ENCODE data around the gene INPP4A. TPM values are rescaled to one million over a fixed set of nuclear protein-coding genes. Genes with fewer than 3 reads are reported as not detected.
A peak's percentile ranks its signal among the peaks of the same experiment; 100 is the strongest.

INPP4A gene
- 100 to 1,000 TPM; 126 to 165 (median 157) TPM for total RNA-seq
- 10 to 100 TPM; 51.4 to 75.4 TPM for polyA plus RNA-seq
- 295 reads per million, percentile 96 among the genes with 10 or more reads in this experiment for total RNA-seq

DNA sequence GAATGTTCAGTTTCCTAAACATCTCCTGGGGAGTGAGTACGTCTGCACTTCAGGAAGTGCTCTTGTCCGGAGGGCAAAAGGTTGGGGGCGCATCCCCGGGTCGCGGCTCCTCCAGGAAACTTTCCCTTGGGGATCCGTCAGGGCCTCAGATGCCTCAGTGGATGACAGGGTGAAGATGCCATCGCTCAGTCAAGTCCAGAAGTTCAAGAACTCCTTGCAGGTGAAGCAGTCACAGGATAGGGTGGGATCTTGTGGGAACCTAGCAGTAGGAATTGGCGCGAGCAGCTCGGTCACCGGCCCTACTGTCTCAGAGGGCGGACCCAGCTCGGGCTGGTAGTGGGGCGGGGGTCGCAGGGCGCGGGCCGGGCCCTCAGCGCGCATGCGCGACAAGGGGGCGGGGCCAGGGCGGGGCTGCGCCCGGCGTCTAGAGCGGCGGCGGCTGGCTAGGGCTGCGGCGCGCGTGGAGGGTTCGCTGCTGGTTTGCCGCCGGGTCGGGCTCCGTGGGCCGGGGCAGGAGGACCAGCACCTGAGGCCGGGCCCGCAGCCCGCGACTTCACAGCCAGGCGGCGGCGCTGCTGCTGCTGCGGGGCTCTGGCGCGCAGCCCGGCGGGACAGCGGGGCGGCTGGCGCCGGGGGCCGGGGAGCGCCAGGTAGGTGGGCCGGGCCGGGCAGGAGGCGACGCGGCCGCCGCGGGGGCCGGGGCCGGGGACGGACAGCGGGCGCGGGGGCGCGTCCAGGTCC is at the start of gene INPP4A:
TSS of gene INPP4A (plus strand) at position 423 of the 741 bp plus-strand sequence. CDS start 75,191 bp downstream, outside the sequence.
- H3K27ac ChIP-seq (ENCODE audit: low read depth, low read length): peak within 1 kb of the TSS; percentile 83
- peaks cover 19 to 54% (median 39%) of the 10 kb centered on the region in 7 donors for H3K4me1 Mint-ChIP-seq
- no peaks in the 10 kb centered on the region for H3K27me3 ChIP-seq (ENCODE audit: control insufficient read depth in 2 of 2, insufficient read depth in 2 of 2, low read length in 2 of 2)
- H3K27ac Mint-ChIP-seq: peak within 1 kb of the TSS; percentile 91 to 99 (median 97)
- intact Hi-C loops (cut with micrococcal nuclease): loop anchor here (1.0 to 10.0 kb wide), 9 partner anchors 21 to 710 kb away; partner anchors contain the start of genes COA5 (in 1 of the 2), LIPT1 (in 1 of the 2), TSGA10 (in 1 of the 2) and UNC50 (in 1 of the 2)
- no peaks in the 10 kb centered on the region for H3K36me3 ChIP-seq (ENCODE audit: control insufficient read depth in 2 of 3, insufficient read depth in 3 of 3, low read length in 3 of 3)
- ATAC-seq (peak; percentile 82), DNase-seq (peak; percentile 67 to 86 (median 78))
- peaks cover 0 to 5% (median 0%) of the 10 kb centered on the region in 3 experiments for H3K9me3 ChIP-seq (ENCODE audit: control insufficient read depth in 2 of 3, low read length in 3 of 3)
- H3K4me1 ChIP-seq (ENCODE audit: control insufficient read depth in 2 of 2, insufficient read depth in 2 of 2, low read length in 2 of 2): peaks cover 21 to 37% of the 10 kb centered on the region in 2 donors
- peak within 1 kb of the TSS; percentile 93 for H3K4me3 ChIP-seq (ENCODE audit: low read length)
- peaks cover 0 to 10% (median 4%) of the 10 kb centered on the region in 11 donors for H3K9me3 Mint-ChIP-seq
- no peaks in the 10 kb centered on the region for H3K27me3 Mint-ChIP-seq
- ChIA-PET CTCF (no interaction called here), POLR2A (interaction anchor here (1.0 to 4.7 kb wide), 4 partner anchors 20 to 212 kb away, joined by 4 to 65 read pairs (median 4); no protein-coding TSS in a partner anchor)
- H3K36me3 Mint-ChIP-seq: peaks cover 0 to 40% (median 7%) of the 10 kb centered on the region in 5 donors
- peak within 1 kb of the TSS; percentile 91 to 99 (median 97) for H3K4me3 Mint-ChIP-seq

GRCh38 chr2:98395977-98396376 is 48.7 kb upstream of the INPP4A start:
- no peak for DNase-seq
- no peak for ATAC-seq
- Mint-ChIP-seq H3K36me3 (peaks cover 0 to 4% (median 0%) of the 10 kb centered on the region in 5 donors), H3K27me3 (peaks cover 21 to 39% (median 35%) of the 10 kb centered on the region in 5 donors), H3K27ac (no peak overlapping the region), H3K9me3 (peaks cover 0 to 4% (median 0%) of the 10 kb centered on the region in 11 donors), H3K4me3 (no peak overlapping the region), H3K4me1 (no peaks in the 10 kb centered on the region)
- CTCF ChIA-PET: no interaction called here
- Histone ChIP-seq H3K4me3 (ENCODE audit: low read length) (no peak overlapping the region), H3K9me3 (ENCODE audit: control insufficient read depth in 2 of 3, low read length in 3 of 3) (no peaks in the 10 kb centered on the region), H3K36me3 (ENCODE audit: control insufficient read depth in 2 of 3, insufficient read depth in 3 of 3, low read length in 3 of 3) (no peaks in the 10 kb centered on the region), H3K27ac (ENCODE audit: low read depth, low read length) (no peak overlapping the region), H3K4me1 (ENCODE audit: control insufficient read depth in 2 of 2, insufficient read depth in 2 of 2, low read length in 2 of 2) (no peaks in the 10 kb centered on the region), H3K27me3 (ENCODE audit: control insufficient read depth in 2 of 2, insufficient read depth in 2 of 2, low read length in 2 of 2) (peaks cover 0 to 5% of the 10 kb centered on the region in 2 donors)
- POLR2A ChIA-PET: no interaction called here
- intact Hi-C loops (cut with micrococcal nuclease): no loop called here

DNA sequence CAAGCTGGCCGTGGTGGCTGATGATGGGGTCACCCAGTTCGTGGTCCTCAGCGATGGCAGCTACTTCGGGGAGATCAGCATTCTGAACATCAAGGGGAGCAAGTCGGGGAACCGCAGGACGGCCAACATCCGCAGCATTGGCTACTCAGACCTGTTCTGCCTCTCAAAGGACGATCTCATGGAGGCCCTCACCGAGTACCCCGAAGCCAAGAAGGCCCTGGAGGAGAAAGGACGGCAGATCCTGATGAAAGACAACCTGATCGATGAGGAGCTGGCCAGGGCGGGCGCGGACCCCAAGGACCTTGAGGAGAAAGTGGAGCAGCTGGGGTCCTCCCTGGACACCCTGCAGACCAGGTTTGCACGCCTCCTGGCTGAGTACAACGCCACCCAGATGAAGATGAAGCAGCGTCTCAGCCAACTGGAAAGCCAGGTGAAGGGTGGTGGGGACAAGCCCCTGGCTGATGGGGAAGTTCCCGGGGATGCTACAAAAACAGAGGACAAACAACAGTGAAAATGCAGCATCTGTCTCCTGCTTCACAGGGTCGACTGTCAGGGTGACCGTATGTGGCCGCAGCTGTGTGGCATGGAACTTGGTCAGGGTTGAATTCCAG is 47.8 kb upstream of the INPP4A start:
- Histone ChIP-seq H3K27me3 (ENCODE audit: control insufficient read depth in 2 of 2, insufficient read depth in 2 of 2, low read length in 2 of 2) (peaks cover 0 to 5% of the 10 kb centered on the region in 2 donors), H3K4me1 (ENCODE audit: control insufficient read depth in 2 of 2, insufficient read depth in 2 of 2, low read length in 2 of 2) (no peaks in the 10 kb centered on the region), H3K9me3 (ENCODE audit: control insufficient read depth in 2 of 3, low read length in 3 of 3) (no peaks in the 10 kb centered on the region), H3K4me3 (ENCODE audit: low read length) (no peak overlapping the region), H3K27ac (ENCODE audit: low read depth, low read length) (no peak overlapping the region), H3K36me3 (ENCODE audit: control insufficient read depth in 2 of 3, insufficient read depth in 3 of 3, low read length in 3 of 3) (no peaks in the 10 kb centered on the region)
- no peak overlapping the region for H3K4me3 Mint-ChIP-seq
- H3K4me1 Mint-ChIP-seq: no peaks in the 10 kb centered on the region
- ATAC-seq: no peak
- POLR2A ChIA-PET: no interaction called here
- peaks cover 0 to 4% (median 0%) of the 10 kb centered on the region in 5 donors for H3K36me3 Mint-ChIP-seq
- CTCF ChIA-PET: no interaction called here
- peaks cover 25 to 47% (median 43%) of the 10 kb centered on the region in 5 donors for H3K27me3 Mint-ChIP-seq
- no peak overlapping the region for H3K27ac Mint-ChIP-seq
- DNase-seq: no peak
- peaks cover 0 to 4% (median 0%) of the 10 kb centered on the region in 11 donors for H3K9me3 Mint-ChIP-seq
- intact Hi-C loops (cut with micrococcal nuclease): no loop called here

DNA sequence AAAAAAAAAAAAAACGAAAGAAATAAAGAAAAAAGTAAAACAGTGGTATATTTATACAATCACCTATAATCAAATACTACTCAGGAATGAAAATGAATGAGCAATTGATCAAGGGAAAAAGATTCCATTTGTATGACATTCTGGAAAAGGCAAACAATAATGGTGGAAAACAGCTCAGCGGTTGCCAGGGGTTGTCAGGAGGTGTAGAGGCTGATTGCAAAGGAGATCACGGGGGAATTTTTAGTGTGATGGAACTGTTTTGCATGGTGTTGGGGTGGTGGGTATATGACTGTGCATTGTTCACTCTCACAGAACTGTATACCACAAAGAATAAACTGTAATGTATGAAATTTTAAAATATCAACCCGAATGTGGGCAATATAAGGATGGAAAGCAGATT is 45.5 kb upstream of the INPP4A start:
- ATAC-seq (no peak), DNase-seq (no peak)
- H3K27ac Mint-ChIP-seq: no peak overlapping the region
- intact Hi-C loops (cut with micrococcal nuclease): no loop called here
- Histone ChIP-seq H3K27ac (ENCODE audit: low read depth, low read length) (no peak overlapping the region), H3K4me3 (ENCODE audit: low read length) (no peak overlapping the region), H3K9me3 (ENCODE audit: control insufficient read depth in 2 of 3, low read length in 3 of 3) (no peaks in the 10 kb centered on the region), H3K27me3 (ENCODE audit: control insufficient read depth in 2 of 2, insufficient read depth in 2 of 2, low read length in 2 of 2) (peaks cover 0 to 5% of the 10 kb centered on the region in 2 donors), H3K36me3 (ENCODE audit: control insufficient read depth in 2 of 3, insufficient read depth in 3 of 3, low read length in 3 of 3) (no peaks in the 10 kb centered on the region), H3K4me1 (ENCODE audit: control insufficient read depth in 2 of 2, insufficient read depth in 2 of 2, low read length in 2 of 2) (no peaks in the 10 kb centered on the region)
- ChIA-PET CTCF (interaction anchor here (0.7 kb wide), 2 partner anchors 149 to 265 kb away, joined by 3 to 6 read pairs; no protein-coding TSS in a partner anchor), POLR2A (no interaction called here)
- H3K9me3 Mint-ChIP-seq: peaks cover 0 to 4% (median 0%) of the 10 kb centered on the region in 11 donors
- H3K4me1 Mint-ChIP-seq: no peaks in the 10 kb centered on the region
- peaks cover 0 to 4% (median 0%) of the 10 kb centered on the region in 5 donors for H3K36me3 Mint-ChIP-seq
- H3K4me3 Mint-ChIP-seq: no peak overlapping the region
- H3K27me3 Mint-ChIP-seq: peaks cover 25 to 65% (median 48%) of the 10 kb centered on the region in 5 donors

DNA sequence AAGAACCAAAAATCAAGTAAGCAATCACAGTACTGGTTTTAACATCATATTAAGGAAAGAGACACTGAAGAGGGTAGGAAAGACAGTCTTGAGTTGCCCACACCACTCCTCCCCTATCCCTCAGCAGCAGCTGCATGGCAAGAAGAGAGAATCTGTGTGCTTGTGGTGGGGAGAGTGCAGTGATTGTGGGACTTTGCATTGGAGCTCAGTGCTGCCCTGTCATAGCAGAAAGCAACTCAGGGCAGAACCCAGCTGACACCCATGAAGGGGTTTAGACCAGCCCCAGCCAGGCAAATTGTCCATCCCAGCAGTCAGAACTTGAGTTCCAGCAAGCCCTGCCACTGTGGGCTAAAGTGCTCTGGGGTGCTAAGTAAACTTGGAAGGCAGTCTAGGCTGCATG is 40.8 kb upstream of the INPP4A start:
- intact Hi-C loops (cut with micrococcal nuclease): no loop called here
- Mint-ChIP-seq H3K4me3 (no peak overlapping the region), H3K9me3 (no peaks in the 10 kb centered on the region), H3K36me3 (no peaks in the 10 kb centered on the region), H3K4me1 (no peaks in the 10 kb centered on the region), H3K27ac (no peak overlapping the region), H3K27me3 (peaks cover 12 to 45% (median 28%) of the 10 kb centered on the region in 5 donors)
- CTCF ChIA-PET: no interaction called here
- ATAC-seq (no peak), DNase-seq (no peak)
- H3K9me3 ChIP-seq (ENCODE audit: control insufficient read depth in 2 of 3, low read length in 3 of 3): no peaks in the 10 kb centered on the region
- H3K27me3 ChIP-seq (ENCODE audit: control insufficient read depth in 2 of 2, insufficient read depth in 2 of 2, low read length in 2 of 2): peaks cover 0 to 5% of the 10 kb centered on the region in 2 donors
- H3K4me3 ChIP-seq (ENCODE audit: low read length): no peak overlapping the region
- no peaks in the 10 kb centered on the region for H3K4me1 ChIP-seq (ENCODE audit: control insufficient read depth in 2 of 2, insufficient read depth in 2 of 2, low read length in 2 of 2)
- POLR2A ChIA-PET: interaction anchor here (0.6 kb wide), 1 partner anchor 675 kb away, joined by 5 read pairs; no protein-coding TSS in a partner anchor
- no peak overlapping the region for H3K27ac ChIP-seq (ENCODE audit: low read depth, low read length)
- no peaks in the 10 kb centered on the region for H3K36me3 ChIP-seq (ENCODE audit: control insufficient read depth in 2 of 3, insufficient read depth in 3 of 3, low read length in 3 of 3)

GRCh38 chr2:98404556-98405250 is 40.0 kb upstream of the INPP4A start:
- Histone ChIP-seq H3K4me1 (ENCODE audit: control insufficient read depth in 2 of 2, insufficient read depth in 2 of 2, low read length in 2 of 2) (no peaks in the 10 kb centered on the region), H3K9me3 (ENCODE audit: control insufficient read depth in 2 of 3, low read length in 3 of 3) (no peaks in the 10 kb centered on the region), H3K4me3 (ENCODE audit: low read length) (no peak overlapping the region), H3K36me3 (ENCODE audit: control insufficient read depth in 2 of 3, insufficient read depth in 3 of 3, low read length in 3 of 3) (no peaks in the 10 kb centered on the region), H3K27me3 (ENCODE audit: control insufficient read depth in 2 of 2, insufficient read depth in 2 of 2, low read length in 2 of 2) (no peaks in the 10 kb centered on the region), H3K27ac (ENCODE audit: low read depth, low read length) (no peak overlapping the region)
- no peaks in the 10 kb centered on the region for H3K36me3 Mint-ChIP-seq
- intact Hi-C loops (cut with micrococcal nuclease): no loop called here
- no peak overlapping the region for H3K27ac Mint-ChIP-seq
- ATAC-seq: no peak
- H3K4me1 Mint-ChIP-seq: no peaks in the 10 kb centered on the region
- ChIA-PET CTCF (interaction anchor here (0.5 kb wide), 1 partner anchor 35 kb away, joined by 3 read pairs; no protein-coding TSS in a partner anchor), POLR2A (interaction anchor here (0.6 kb wide), 1 partner anchor 675 kb away, joined by 5 read pairs; no protein-coding TSS in a partner anchor)
- H3K4me3 Mint-ChIP-seq: no peak overlapping the region
- H3K9me3 Mint-ChIP-seq: no peaks in the 10 kb centered on the region
- H3K27me3 Mint-ChIP-seq: peaks cover 4 to 37% (median 20%) of the 10 kb centered on the region in 5 donors
- no peak for DNase-seq

Measured in naive thymus-derived CD4-positive, alpha-beta T cell (primary cell).